Cerebellar nuclear complex (tissue), 1 donor: ENCODE data around the gene KCNQ5.
"Not testable (repeated sequence)": the region's sequence is repeated elsewhere in the genome, so short reads cannot be mapped to it uniquely, and the experiment has no call there.

Experiments used
- DNase-seq, 2 experiments: peaks; one replicate each; lab custom pipeline; 2025; lab: John Stamatoyannopoulos, UW

The KCNQ5 gene

DNA sequence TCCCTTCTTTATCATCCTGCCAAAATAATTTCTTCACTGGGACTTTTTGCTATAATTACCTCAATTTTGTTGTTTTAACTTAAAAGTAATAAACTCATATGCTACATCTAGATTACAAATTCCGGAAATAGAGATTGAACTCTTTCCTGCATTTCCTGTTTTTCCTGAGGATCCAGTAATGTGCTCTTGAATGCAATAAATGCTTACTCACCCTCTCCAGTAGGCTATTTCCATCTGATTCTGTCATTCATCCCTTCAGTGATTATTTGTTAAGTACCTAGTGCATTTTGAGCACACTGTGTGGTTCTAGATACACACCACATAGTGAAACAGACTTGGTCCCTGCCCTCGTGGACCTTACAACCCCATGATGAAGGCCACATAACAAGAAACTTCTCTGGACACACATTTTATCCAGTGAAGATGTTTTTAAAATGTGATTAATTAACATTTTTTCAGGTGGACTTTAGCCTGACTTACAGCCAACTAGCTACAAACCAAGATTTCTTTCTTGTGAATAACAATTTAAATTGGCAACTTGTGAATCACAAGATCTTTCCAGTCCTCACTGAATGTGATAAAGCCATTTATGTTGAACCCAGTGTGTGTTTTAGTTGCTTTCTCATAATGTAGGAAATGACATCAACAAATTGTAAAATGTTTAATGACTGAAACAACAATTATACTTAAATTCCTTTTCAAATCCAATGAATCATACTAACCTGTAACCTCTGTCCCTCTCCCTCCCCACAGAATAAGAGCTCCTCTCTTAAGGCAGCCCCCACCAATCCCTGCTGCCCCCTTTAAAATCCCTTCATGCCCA lies 331.2 kb downstream of the KCNQ5 start:
- no peak for DNase-seq

DNA sequence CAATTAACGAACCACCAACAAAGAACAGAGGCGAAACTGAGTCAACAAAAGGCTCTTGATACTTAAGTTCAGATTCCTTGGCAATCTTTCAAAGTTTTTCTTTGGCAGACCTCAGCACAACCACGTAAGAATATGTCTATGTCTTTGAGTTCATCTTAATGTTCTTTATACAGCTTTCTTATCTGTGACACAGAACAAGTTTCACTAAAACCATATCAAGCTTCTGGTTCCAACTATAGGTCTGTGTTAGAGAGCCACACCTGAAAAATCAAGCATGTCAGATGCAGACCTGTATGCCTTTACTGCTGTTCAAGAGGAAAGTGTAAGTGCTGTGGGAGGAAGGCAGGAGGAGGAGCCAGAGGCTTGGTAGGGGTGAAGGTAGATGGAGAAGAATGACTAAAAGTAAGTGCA lies 332.1 kb downstream of the KCNQ5 start:
- no peak for DNase-seq

DNA sequence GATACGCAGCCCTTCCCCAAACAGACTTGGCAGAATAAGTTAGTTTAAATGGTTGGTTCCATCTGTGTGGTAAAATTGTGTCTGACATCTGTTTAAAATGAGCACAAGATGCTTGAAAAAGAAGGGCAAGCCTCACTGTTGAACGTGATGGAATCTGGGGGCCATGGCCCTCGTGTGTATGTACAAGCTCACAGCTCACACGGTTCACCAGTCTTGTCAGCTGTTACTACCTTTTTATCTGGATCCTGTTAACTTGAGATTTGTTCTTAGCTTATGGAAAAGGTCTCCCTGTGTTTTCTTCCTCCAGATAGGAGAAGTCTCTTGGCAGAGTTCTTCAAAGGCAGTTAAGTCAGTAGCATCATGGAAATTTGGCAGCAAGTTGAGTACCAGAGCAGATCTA lies 332.9 kb downstream of the KCNQ5 start:
- no peak for DNase-seq

DNA sequence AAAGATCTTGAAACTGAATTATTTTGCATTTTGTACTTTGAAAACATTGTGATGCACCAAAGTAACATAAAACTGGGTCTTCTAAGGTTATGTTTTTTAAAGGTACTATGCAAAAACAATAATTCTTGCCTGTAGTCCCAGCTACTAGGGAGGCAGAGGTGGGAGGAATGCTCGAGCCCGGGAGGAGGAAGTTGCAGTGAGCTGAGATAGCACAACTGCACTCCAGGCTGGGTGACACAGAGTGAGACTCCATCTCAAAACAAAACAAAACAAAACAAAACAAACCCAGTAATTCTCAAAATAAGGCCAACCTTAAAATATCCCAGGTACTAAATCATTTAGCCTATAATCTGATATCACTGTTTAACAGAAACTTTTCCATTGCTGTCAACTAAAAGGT lies 333.8 kb downstream of the KCNQ5 start:
- no peak for DNase-seq

DNA sequence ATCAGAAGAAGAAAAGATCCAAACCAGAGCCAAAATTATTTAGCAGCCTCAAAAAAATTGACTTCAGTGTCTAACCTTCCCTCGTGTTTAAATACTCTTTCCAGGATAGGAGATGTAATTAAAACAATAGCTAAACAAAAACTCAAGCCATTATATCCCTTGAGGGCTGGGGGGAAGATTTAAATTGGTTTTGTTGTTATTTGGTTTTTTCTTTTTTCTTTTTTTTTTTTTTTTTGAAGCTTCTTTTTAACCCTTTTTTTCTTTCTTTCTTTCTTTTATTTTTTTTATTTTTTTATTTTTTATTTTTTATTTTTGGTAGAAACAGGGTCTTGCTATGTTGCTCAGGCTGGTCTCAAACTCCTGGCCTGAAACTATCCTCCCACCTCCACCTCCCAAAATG lies 334.4 kb downstream of the KCNQ5 start:
- no peak for DNase-seq

DNA sequence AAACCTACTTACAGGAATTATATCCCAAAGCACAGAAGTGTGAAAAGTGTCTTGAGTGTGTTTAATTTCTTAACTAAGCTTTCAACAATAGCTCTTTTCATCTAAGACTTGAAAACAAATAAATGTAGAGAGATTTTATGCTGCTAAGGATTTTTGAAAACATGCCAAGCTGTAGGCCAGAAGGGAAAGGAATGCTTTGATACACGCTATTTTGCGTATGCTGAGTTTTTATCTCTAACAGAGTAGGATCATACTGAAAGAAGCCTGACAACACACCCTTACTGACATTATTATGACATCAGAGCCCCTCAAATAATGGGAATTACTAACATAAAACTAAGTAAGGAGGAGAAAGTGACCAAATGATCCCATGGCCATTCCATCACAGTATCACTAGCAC lies 338.0 kb downstream of the KCNQ5 start:
- DNase-seq: no peak

DNA sequence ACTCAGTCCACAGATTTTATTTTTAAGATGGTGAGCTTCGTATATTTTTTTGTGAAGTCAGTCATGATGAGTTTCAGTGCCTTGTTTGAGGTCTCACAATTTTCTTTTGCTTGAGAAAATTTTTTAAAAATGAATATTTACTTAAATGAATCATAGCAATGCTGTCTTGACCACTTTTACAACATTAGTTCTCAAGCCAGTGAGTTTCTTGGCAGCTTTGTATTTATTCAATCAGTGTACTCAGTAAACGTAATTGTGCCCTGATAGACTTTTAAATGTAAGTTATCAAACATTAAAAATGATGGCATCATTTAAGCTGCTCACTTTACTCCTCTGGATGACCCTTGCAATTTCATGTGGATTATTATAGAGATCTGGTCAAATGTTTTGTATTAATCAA lies 342.1 kb downstream of the KCNQ5 start:
- DNase-seq: no peak

DNA sequence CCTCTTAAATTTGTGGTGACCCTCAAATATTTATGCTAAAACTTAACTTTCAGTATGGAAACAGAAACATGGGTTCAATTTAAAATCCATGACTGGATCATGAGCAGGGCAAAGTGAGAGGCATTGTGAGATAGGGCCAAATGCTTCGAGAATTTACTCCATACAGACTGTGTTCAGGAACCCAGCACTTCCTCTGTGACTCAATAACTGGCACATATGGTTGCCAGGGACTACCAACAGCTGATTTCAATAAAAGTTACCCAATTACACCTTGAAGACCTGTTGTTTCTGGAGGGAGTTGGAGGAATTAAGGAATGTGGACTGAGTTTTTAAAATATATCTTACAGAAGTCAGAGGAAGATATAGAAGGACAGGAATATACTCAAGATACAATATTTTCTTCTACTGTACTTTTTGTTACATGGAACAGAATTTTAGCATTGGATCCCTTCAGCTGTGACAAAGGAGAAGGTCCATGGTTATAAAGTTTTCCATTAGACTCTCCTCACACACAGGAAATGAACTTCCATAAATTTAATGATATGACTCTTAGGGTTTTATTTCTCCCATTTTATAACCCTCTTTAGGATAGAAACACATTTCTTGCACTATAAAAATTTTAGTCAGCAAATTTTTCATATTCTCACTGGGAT lies 344.9 kb downstream of the KCNQ5 start:
- no peak for DNase-seq

DNA sequence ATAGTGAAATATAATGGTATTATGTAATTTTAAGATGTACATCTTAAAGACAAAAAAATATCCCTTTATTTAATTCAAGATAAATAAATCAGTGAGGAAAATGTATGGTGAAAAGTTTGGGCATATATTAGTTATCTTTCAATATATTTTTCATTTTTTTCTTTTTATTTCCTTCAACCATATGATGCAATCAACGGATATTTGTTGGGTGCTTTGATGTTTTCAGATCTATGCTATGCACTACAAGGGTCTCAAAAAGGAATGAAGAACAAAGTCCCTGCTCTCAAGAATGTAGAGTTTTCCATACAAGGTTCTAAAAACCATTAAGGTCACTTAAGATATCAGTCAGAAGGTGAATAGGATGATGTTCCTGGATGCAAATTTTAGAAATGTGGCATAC lies 345.5 kb downstream of the KCNQ5 start:
- no peak for DNase-seq

DNA sequence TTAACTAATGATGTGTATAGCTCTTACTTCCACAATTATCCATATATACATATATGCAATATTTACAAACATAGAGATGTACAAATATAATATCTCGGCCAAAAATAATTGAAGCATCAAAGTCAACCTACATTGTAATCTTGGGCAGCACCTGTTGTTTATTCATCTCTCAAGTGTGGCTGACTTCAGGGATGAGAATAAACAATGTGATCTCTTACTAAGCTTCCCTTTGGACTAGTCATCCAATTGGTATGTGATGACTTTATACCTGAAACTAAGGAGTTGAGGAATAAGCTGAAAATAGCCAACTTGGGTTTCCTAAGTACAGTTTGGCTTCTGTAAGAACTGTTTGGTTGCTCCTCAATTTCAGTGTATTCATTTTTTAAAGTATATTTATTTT lies 346.8 kb downstream of the KCNQ5 start:
- DNase-seq: no peak

DNA sequence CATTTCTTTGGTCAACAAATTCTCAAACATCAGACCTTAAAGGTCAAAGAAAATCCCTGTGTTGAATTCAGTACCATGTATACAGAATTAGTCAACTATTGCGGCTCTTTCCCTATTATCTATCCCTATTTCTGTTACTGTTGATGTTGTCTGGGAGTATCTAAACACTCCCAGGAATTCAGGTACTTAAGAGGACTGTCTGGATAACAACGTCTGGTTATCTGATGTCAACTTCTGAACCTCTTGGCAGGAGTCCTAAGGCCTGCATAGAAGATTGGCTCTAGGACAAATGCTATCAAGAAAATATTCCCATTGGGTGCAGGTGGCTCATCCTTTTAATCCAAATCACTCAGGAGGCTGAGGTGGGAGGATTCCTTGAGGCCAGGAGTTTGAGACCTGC lies 347.8 kb downstream of the KCNQ5 start:
- DNase-seq: no peak

DNA sequence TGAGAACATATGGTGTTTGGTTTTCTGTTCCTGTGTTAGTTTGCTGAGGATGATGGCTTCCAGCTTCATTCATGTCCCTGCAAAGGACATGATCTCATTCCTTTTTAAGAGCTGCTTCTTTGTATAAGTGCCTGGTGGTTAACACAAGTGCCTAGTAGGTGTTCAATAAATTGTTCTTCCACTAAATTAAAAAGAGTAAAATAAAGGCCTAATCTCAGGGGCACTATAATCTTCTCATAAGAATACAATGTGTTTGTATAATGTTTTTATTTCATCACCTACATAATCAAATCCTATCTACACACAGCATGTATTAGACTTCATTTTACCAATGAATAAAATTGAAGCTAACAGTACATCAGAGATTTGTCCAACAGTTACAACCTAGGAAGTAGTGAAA lies 350.7 kb downstream of the KCNQ5 start:
- DNase-seq: no peak

DNA sequence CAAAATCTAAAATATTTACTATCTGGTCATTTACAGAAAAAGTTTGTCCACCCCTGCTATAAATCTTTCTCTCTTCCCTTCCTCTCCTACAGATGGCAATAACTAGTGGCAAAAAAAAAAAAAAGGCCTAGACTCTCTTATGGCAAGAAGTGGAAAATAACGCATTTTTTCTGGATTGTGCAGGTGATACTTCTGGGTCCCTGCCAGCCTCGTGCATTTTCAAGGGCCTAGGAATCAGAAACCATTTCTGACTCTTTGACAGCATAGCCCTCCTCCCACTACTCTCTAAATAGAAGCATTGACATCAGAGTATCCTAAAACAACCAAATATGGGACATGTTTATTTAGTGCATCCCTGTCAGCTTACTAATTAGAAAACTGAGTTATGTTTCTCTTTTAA lies 352.4 kb downstream of the KCNQ5 start:
- no peak for DNase-seq

DNA sequence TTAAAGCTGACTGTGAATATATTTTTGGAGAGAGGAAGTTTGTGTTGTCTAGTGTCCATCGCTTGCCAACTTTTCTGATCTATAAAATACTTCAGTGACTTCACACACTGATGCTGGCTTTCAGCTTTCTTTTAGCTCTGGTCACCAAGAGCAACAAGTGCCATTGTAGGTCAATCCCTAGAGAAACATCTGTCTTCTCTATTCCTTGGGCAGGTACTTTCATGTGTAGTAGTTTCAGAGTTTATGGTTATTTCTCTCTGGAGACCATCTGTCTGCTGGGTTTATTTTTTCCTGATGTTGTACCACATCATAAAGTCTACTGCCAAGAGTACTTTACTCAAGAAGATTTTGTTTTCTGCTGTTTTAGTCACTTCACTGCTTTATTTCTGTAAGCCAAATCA lies 353.5 kb downstream of the KCNQ5 start:
- DNase-seq: no peak

DNA sequence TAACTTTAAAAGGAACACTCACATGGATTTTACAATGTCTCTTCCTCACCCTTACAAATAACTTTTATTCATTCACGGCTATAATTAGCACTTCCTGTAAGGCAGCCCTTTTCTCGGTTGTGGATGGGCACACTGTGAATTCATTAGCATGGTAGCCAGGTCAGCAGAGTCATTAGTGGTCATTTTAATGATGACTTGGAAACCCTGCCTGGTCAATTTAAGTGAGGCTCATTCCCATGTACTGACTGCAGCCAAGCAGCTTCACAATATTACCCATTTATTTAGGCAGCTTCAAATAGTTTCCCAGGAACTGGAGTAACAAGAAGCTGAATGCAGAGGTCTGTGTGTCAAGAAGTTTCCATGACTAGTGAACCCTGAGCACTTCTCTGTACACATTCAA lies 354.6 kb downstream of the KCNQ5 start:
- DNase-seq: no peak

DNA sequence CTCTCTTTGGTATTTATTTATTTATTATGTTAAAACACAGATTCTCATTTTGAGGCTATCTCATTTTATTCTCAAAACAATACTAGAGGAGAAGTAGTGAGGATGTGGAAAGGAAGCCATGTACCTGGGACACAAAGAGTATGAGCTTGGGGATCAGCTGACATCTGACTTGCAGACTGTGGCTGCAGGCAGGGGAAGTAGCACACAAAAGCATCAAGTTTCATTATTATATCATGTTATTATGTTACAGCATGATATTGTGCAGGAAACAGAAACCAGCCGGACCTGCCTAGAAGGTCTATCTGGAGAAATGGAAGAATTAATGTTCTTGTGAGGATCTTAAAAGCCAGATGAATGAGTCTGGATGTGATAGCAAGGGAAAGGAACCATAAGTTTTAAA lies 355.2 kb downstream of the KCNQ5 start:
- DNase-seq: no peak

DNA sequence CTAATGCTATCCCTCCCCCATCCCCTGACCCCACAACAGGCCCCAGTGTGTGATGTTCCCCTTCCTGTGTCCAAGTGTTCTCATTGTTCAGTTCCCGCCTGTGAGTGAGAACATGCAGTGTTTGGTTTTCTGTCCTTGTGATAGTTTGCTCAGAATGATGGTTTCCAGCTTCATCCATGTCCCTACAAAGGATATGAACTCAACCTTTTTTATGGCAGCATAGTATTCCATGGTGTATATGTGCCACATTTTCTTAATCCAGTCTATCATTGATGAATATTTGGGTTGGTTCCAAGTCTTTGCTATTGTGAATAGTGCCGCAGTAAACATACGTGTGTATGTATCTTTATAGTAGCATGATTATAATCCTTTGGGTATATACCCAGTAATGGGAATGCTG lies 356.9 kb downstream of the KCNQ5 start:
- DNase-seq: not testable (repeated sequence)

DNA sequence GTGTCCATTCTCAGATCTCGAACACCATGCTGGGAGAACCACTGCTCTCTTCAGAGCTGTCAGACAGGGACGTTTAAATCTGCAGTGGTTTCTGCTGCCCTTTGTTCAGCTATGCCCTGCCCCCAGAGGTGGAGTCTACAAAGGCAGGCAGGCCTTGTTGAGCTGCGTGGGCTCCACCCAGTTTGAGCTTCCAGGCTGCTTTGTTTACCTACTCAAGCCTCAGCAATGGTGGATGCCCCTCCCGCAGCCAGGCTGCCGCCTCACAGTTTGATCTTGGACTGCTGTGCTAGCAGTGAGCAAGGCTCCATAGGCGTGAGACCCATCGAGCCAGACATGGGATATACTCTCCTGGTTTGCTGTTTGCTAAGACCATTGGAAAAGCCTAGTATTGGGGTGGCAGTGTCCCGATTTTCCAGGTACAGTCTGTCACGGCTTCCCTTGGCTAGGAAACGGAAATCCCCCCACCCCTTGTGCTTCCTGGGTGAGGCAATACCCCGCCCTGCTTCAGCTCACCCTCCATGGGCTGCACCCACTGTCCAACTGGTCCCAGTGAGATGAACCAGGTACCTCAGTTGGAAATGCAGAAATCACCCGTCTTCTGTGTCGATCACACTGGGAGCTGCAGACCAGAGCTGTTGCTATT lies 362.4 kb downstream of the KCNQ5 start:
- not testable (repeated sequence) for DNase-seq

DNA sequence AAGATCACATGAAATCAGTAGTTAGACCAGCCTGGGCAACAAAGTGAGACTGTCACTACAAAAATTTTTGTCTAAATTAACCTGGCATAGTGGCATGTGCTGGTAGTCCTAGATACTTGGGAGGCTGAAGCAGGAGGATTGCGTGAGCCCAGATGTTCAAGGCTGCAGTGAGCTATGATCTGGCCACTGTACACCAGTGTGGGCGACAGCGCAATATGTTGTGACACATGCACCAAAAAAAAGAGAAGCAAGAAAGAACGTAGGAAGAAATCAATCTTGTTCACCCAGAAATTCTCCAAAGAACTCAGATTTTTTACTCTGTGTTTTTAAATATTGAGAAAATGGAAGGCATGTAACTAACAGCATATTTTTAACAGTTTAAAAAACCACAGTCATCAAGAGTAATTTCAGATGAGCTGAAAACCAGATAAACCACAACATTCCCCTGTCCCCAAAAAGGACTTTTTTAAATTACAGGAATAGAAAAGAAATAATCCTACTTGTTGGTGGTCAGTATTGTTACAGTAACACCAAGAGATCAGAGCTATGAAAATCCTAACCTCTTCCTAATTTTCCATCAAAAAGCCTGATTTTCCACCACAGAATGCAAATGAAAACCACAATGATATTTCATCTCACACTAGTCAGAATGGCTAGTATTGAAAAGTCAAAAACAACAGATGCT lies 363.3 kb downstream of the KCNQ5 start:
- DNase-seq: no peak

DNA sequence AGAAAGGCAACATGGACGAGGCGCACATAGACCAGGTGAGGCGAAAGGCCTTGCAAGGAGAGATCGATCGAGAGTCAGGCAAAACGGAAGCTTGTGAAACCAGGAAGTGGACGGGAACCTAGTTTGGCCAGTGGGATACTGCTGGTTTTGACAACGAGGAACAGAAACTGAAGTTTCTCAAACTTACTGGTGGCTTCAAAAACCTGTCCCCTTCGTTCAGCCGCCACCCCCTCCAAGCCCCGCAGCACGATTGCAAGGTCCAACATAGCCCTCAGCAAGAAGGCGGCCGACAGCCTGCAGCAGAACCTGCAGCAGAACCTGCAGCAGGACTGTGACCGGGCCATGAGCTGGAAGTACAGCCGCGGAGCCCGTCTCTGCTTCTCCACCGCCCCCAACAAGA lies 365.4 kb downstream of the KCNQ5 start:
- DNase-seq: no peak

DNA sequence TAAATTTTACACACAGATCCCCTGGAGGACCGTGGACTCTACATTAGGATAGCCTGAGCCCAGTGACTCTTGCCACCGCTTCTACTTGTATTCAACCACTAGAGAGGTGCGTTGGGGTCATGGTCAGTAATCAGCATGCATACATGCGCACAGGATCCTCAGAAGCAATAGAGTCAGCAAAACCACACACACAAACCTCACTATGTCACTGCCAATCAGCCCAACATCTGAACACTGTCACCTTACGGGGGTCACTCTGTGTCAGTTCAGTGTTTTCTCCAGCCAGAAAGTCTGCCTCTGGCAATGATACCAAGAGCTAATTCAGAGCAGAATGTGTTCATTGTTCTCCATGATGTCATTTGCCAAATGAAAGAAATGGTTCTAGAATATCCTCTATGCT lies 378.1 kb downstream of the KCNQ5 start:
- no peak for DNase-seq

DNA sequence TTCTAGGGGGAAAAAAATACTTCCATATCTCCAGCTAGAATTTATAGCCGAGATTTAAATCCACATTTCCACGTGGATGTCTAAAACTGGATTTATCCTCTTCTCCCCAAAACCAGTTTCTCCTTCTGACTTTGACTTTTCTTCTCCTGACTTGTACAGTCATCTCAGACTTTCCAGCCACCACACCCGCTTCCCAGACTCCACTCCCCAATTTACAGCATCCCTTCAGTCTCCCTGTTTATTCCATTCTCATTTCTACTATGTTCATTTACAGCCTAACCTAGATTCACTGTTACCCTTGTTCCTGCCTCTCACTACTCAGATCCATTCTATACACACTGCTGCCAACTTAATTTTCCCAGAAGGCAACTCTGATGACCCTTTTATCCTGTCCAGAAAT lies 378.6 kb downstream of the KCNQ5 start:
- DNase-seq: no peak

DNA sequence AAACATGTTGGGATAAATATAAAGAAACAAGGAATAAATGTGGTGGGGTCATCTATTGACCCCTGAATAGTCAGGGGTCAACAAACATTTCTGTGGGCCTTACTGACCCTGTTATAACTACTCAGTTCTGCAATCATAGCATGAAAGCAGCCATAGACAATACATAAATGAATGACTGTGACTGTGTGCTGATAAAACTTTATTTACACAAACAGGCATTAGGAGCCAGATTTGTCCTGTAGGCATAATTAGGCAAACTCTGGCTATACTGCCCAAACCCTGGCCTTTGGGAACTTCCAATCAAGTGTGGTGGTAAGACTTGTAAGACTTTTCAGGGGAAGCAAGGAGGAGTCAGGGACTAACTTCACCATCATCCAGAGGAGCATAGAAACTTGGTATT lies 380.7 kb downstream of the KCNQ5 start:
- DNase-seq: no peak
